Measurements from ENCODE around the gene TANGO6.

GRCh38 chr16:69088684-69089083, 245.4 kb downstream of the TANGO6 start:
- TF ChIP-seq EZH2 (IDR thresholded peaks at IDR 0.05; ENCODE audit: low read length) (no peak), CTCF (optimal IDR thresholded peaks at IDR 0.05 in 1 of 3, IDR thresholded peaks at IDR 0.05 in 1 of 3, conservative IDR thresholded peaks at IDR 0.05 in 1 of 3; ENCODE audit: extremely low read depth in 1 of 3, insufficient read depth in 2 of 3, low read length in 3 of 3) (no peak)

Data from keratinocyte (primary cell).